HG02938 (cell line): ENCODE data around the gene COL23A1.
"Not testable (repeated sequence)": the region's sequence is repeated elsewhere in the genome, so short reads cannot be mapped to it uniquely, and the experiment has no call there.

Experiments used
- ATAC-seq: cut with Tn5 transposase; IDR thresholded peaks from one replicate; pipeline ENCODE4 v1.9.1; 2021; ENCODE audit warnings: mild to moderate bottlenecking, moderate library complexity; ENCODE audit not compliant: unreplicated experiment

COL23A1 gene

GRCh38 chr5:178253632-178254031 is 336.6 kb downstream of the COL23A1 start:
- ATAC-seq: not testable (repeated sequence)

DNA sequence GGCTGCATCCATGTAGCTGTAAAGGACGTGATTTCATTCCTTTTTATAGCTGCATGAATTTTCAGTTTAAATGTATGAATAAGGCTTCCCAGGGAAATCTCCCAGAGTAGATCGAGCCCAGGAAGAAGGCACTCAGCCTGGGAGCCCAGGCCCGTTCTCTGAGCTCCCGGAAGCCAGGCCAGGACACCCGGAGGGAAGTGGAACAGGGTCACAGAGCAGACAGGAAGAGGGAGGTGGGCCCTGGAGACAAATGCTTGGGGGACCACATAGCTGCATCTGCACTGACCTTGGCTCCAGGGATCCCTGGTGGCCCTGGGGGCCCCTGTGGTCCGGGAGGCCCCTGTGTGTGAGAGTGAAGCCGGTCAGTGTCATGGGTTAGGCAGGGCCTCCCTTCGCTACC is 337.9 kb downstream of the COL23A1 start:
- ATAC-seq: no peak

DNA sequence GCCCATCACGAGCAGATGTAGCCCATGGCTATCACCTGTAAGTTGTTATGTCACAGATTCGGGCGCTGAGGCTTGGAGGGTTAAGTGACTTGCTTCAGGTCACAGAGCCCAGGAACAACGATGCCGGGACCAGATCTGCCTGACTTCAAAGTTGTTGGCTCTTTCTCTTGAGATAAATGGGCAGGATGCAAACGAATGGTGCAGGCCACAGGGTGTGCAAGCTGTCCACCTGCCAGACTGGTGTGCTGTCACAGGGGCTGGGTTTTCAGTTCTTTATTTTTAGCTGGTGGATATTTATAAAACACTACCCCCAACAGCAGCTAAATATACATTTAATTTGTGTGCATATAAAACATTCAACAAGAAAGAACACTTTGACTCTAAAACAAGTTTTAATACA is 339.9 kb downstream of the COL23A1 start:
- ATAC-seq: no peak

- ATAC-seq: no peak
These were observed 340.8 kb downstream of the COL23A1 start for GRCh38 chr5:178249191-178249989.

- ATAC-seq: no peak
These were observed 341.4 kb downstream of the COL23A1 start for GRCh38 chr5:178248750-178249149.

GRCh38 chr5:178247481-178248456 is 342.4 kb downstream of the COL23A1 start:
- no peak for ATAC-seq

DNA sequence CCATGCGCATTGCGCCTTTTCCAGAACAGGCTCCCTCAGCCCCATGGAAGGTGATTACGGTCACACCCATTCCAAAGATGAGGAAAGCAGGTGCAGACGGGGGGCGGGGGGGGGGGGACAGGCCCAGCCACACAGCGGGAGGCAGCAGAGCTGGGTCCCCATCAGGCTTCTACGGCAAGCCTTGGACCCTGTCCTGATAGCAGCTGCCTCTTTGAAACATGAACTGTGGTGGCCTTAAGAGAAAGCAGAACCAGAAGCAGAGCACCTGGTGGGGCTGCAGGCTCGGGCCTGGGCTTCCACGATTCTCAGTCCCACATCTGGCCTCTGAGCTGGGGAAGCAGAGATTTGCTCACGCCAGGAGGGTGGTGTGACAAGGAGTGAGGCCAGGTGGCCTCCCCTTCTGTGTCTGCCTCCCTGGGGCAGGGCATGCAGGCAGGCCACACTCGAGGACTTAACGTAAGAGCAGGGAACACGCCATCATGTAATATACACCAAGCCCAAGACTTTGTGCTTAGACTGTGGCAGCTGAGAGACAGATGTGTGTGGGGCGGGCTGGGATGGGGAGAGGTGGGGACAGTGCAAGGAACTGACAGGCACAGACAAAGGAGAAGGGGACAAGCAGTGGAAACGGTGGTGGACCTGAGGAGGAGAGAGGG is 343.4 kb downstream of the COL23A1 start:
- no peak for ATAC-seq

DNA sequence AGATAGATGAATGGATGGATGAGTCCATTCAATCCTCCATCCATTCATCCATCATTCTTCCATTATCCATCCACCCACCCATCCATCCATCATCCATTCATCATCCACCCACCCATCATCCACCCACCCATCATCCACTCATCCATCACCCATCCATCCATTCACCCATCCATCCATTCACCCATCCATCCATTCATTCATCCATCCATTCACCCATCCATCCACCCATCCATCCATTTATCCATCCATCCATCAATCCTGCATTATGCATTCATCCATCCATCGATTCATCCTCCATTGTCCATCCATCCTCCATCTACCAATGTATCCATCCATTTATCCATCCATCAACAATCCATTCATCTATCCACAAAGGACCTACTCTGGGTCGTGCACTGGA is 344.8 kb downstream of the COL23A1 start:
- ATAC-seq: no peak

GRCh38 chr5:178244576-178244975 is 345.6 kb downstream of the COL23A1 start:
- no peak for ATAC-seq

- ATAC-seq: no peak
These were observed 347.8 kb downstream of the COL23A1 start for GRCh38 chr5:178242416-178242815.

- ATAC-seq: no peak
These were observed 348.4 kb downstream of the COL23A1 start for GRCh38 chr5:178241688-178242231.

DNA sequence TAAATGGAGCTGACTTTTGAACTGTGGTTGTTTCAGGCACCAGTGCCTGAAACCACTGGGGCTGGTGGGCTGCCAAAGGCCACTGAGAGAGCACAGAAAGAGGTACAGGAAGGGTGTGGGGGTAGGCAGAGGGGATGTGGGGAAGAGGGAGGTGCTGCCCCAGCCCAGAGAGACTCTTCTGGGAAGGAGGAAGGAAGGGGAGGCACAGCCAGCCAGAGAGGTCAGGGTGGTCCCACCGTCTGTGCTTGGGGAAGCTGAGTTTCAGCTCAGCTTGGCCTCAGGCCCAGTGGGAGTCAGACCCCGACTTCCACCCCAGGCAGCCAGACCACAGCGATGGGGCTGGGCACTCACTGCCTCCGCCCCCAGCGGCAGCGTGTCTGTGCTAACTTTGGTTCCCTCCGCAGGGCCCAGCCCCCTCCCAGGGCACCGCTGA is 348.9 kb downstream of the COL23A1 start:
- ATAC-seq: peak; percentile 32

- peak; percentile 42 for ATAC-seq
These were observed 349.4 kb downstream of the COL23A1 start for GRCh38 chr5:178240766-178241165.

- ATAC-seq: no peak
These were observed 349.9 kb downstream of the COL23A1 start for GRCh38 chr5:178240341-178240741.

GRCh38 chr5:178239626-178240301 is 350.4 kb downstream of the COL23A1 start:
- not testable (repeated sequence) for ATAC-seq

DNA sequence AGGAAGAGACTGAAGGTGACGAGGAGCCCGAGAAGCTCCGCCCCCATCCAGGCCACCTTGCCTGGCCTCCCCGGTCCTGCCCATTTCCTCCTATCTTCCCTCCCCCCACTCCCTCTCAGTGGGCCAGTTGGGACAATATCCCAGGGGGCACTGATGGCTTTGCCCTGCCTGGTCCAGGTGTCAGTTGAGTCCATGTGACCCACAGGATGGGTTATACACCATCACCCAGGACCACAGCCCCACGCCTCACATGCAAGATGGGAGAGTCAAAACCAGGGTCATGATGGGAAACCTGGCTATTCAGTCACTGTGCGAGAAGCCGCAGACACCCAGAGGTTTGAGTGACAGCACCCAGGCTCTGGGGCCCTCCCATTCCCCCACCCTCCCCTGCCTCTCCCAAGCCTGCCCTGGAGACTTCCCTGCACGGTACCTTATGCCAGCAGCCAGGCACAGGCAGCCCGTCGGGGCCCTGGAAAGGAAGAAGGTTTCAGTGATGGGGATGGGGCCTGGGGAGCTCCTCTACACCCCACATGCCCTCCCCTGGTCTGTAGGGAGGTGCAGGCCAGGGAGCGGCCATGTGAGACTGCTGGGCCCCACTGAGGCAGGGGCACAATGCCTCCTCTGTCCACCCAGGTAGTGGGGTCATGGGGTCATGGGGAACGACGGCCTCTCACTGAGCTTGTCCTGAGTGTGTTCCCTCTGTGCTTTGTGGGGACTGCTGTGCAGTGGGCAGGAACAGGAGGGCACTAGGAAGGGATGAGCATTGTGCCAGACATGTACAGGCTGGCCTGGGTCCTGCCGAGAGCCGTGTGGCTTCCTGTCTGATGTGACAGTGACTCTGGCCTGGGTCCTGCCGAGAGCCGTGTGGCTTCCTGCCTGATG is 351.2 kb downstream of the COL23A1 start:
- ATAC-seq: no peak

GRCh38 chr5:178238313-178238635 is 351.9 kb downstream of the COL23A1 start:
- no peak for ATAC-seq

GRCh38 chr5:178237431-178238312 is 352.5 kb downstream of the COL23A1 start:
- no peak for ATAC-seq
